ENCODE data around the gene FAM72A.
"Not testable (repeated sequence)": the region's sequence is repeated elsewhere in the genome, so short reads cannot be mapped to it uniquely, and the experiment has no call there.

The FAM72A gene

GRCh38 chr1:206202789-206203363 lies at the start of gene FAM72A:
Gene FAM72A, minus strand, starts transcription at chr1:206202839. Its CDS starts 814 bp downstream, at chr1:206202025.
- DNase-seq, result peak; percentile 99

- DNase-seq, result not testable (repeated sequence)
Measured at GRCh38 chr1:206250953-206251681, 48.5 kb upstream of the FAM72A start.

GRCh38 chr1:206246129-206246886 lies 43.7 kb upstream of the FAM72A start:
- not testable (repeated sequence) for DNase-seq

GRCh38 chr1:206245479-206245878 lies 42.8 kb upstream of the FAM72A start:
- not testable (repeated sequence) for DNase-seq

- not testable (repeated sequence) for DNase-seq
Measured at GRCh38 chr1:206243335-206243734, 40.7 kb upstream of the FAM72A start.

- DNase-seq, result not testable (repeated sequence)
Measured at GRCh38 chr1:206240288-206240687, 37.6 kb upstream of the FAM72A start.

- not testable (repeated sequence) for DNase-seq
Measured at GRCh38 chr1:206235190-206235589, 32.6 kb upstream of the FAM72A start.

GRCh38 chr1:206234189-206234916 lies 31.7 kb upstream of the FAM72A start:
- not testable (repeated sequence) for DNase-seq

- not testable (repeated sequence) for DNase-seq
Measured at GRCh38 chr1:206232970-206233645, 30.5 kb upstream of the FAM72A start.

GRCh38 chr1:206231989-206232388 lies 29.4 kb upstream of the FAM72A start:
- not testable (repeated sequence) for DNase-seq

GRCh38 chr1:206229286-206229685 lies 26.6 kb upstream of the FAM72A start:
- not testable (repeated sequence) for DNase-seq

- not testable (repeated sequence) for DNase-seq
Measured at GRCh38 chr1:206226886-206227285, 24.2 kb upstream of the FAM72A start.

- not testable (repeated sequence) for DNase-seq
Measured at GRCh38 chr1:206225386-206225785, 22.7 kb upstream of the FAM72A start.

- DNase-seq, result not testable (repeated sequence)
Measured at GRCh38 chr1:206224190-206224776, 21.6 kb upstream of the FAM72A start.

- DNase-seq, result not testable (repeated sequence)
Measured at GRCh38 chr1:206221585-206221984, 18.9 kb upstream of the FAM72A start.

GRCh38 chr1:206220332-206221000 lies 17.8 kb upstream of the FAM72A start:
- not testable (repeated sequence) for DNase-seq

GRCh38 chr1:206219514-206220331 lies 17.1 kb upstream of the FAM72A start:
- DNase-seq, result not testable (repeated sequence)

- not testable (repeated sequence) for DNase-seq
Measured at GRCh38 chr1:206218765-206219164, 16.1 kb upstream of the FAM72A start.

- DNase-seq, result not testable (repeated sequence)
Measured at GRCh38 chr1:206218285-206218684, 15.6 kb upstream of the FAM72A start.
